Parathyroid adenoma (tissue), 2 donors: ENCODE data around the gene KIRREL2.

Source experiments
- H2AFZ ChIP-seq: fragments of 300-600 bp; sonication (generic); one replicate; pipeline ENCODE4 v1.7.0; 2017; ENCODE audit warnings: antibody characterized with exemption, mild to moderate bottlenecking
- H3K27ac ChIP-seq: fragments of 300-600 bp; sonication (generic); one replicate; pipeline ENCODE4 v1.7.0; 2017
- H3K27me3 ChIP-seq: fragments of 300-600 bp; sonication (generic); one replicate; pipeline ENCODE4 v1.7.0; 2017; ENCODE audit warnings: low read length; ENCODE audit not compliant: control insufficient read depth, insufficient read depth
- H3K36me3 ChIP-seq: fragments of 300-600 bp; sonication (generic); one replicate; pipeline ENCODE4 v1.7.0; 2017; ENCODE audit warnings: low read length; ENCODE audit not compliant: control insufficient read depth, insufficient read depth
- H3K4me1 ChIP-seq: fragments of 300-600 bp; sonication (generic); one replicate; pipeline ENCODE4 v1.7.0; 2017; ENCODE audit warnings: control low read depth
- H3K4me2 ChIP-seq: fragments of 300-600 bp; sonication (generic); one replicate; pipeline ENCODE4 v1.7.0; 2017; ENCODE audit warnings: low read length
- H3K4me3 ChIP-seq: fragments of 300-600 bp; sonication (generic); one replicate; pipeline ENCODE4 v1.7.0; 2017; ENCODE audit warnings: low read depth, low read length
- H3K79me2 ChIP-seq: fragments of 300-600 bp; sonication (generic); one replicate; pipeline ENCODE4 v1.7.0; 2017; ENCODE audit warnings: control low read depth
- H3K9ac ChIP-seq: fragments of 300-600 bp; sonication (generic); one replicate; pipeline ENCODE4 v1.7.0; 2017; ENCODE audit warnings: mild to moderate bottlenecking
- H3K9me3 ChIP-seq: fragments of 300-600 bp; sonication (generic); one replicate; pipeline ENCODE4 v1.7.0; 2017; ENCODE audit warnings: low read length; ENCODE audit not compliant: control insufficient read depth
- CTCF ChIP-seq: fragments of 300-600 bp; sonication (generic); IDR thresholded peaks from one replicate; pipeline ENCODE4 v1.7.0; 2017; ENCODE audit warnings: antibody characterized with exemption, mild to moderate bottlenecking
- donor health status: primary hyperparathyroidism.

KIRREL2 gene

GRCh38 chr19:35895911-35896642, 39.4 kb downstream of the KIRREL2 start:
- Histone ChIP-seq H3K4me1 (peaks cover 9% of the 10 kb centered on the region), H3K4me3 (no peak overlapping the region), H3K9me3 (no peaks in the 10 kb centered on the region), H2AFZ (no peak overlapping the region), H3K9ac (no peak overlapping the region), H3K4me2 (no peak overlapping the region), H3K27me3 (no peaks in the 10 kb centered on the region), H3K79me2 (no peaks in the 10 kb centered on the region), H3K36me3 (no peaks in the 10 kb centered on the region), H3K27ac (no peak overlapping the region)
- TF ChIP-seq CTCF: no peak

- H3K9ac ChIP-seq: no peak overlapping the region
- H3K4me3 ChIP-seq: no peak overlapping the region
- TF ChIP-seq CTCF: no peak
- H3K9me3 ChIP-seq: no peaks in the 10 kb centered on the region
- no peak overlapping the region for H3K4me2 ChIP-seq
- no peak overlapping the region for H3K27ac ChIP-seq
- H3K27me3 ChIP-seq: no peaks in the 10 kb centered on the region
- H2AFZ ChIP-seq: no peak overlapping the region
- peaks cover 9% of the 10 kb centered on the region for H3K4me1 ChIP-seq
- H3K79me2 ChIP-seq: no peaks in the 10 kb centered on the region
- H3K36me3 ChIP-seq: no peaks in the 10 kb centered on the region
Observed at GRCh38 chr19:35896643-35897040, 39.9 kb downstream of the KIRREL2 start.

GRCh38 chr19:35897706-35898451, 41.2 kb downstream of the KIRREL2 start:
- Histone ChIP-seq H3K27ac (peak overlapping the region; percentile 81), H3K4me1 (peaks cover 10% of the 10 kb centered on the region), H3K36me3 (no peaks in the 10 kb centered on the region), H3K4me3 (peak overlapping the region; percentile 73), H3K79me2 (no peaks in the 10 kb centered on the region), H3K27me3 (no peaks in the 10 kb centered on the region), H3K9ac (no peak overlapping the region), H3K4me2 (peak overlapping the region; percentile 99), H2AFZ (peak overlapping the region; percentile 97), H3K9me3 (no peaks in the 10 kb centered on the region)
- TF ChIP-seq CTCF: no peak

- no peaks in the 10 kb centered on the region for H3K79me2 ChIP-seq
- H3K36me3 ChIP-seq: no peaks in the 10 kb centered on the region
- peak overlapping the region; percentile 99 for H3K4me2 ChIP-seq
- H3K27me3 ChIP-seq: no peaks in the 10 kb centered on the region
- no peak for TF ChIP-seq CTCF
- peak overlapping the region; percentile 97 for H2AFZ ChIP-seq
- no peaks in the 10 kb centered on the region for H3K9me3 ChIP-seq
- peak overlapping the region; percentile 81 for H3K27ac ChIP-seq
- peaks cover 16% of the 10 kb centered on the region for H3K4me1 ChIP-seq
- H3K4me3 ChIP-seq: peak overlapping the region; percentile 73
- H3K9ac ChIP-seq: peak overlapping the region; percentile 67
Observed at GRCh38 chr19:35898499-35898809, 41.7 kb downstream of the KIRREL2 start.
